ENCODE data around the gene SDHA. TPM values are rescaled to one million over a fixed set of nuclear protein-coding genes. Genes with fewer than 3 reads are reported as not detected.
"Not testable (repeated sequence)": the region's sequence is repeated elsewhere in the genome, so short reads cannot be mapped to it uniquely, and the experiment has no call there.

Gene SDHA
- total RNA-seq, 1 donor from 2014 or later, result 95.0 TPM

- not testable (repeated sequence) for DNase-seq (ENCODE audit: low read depth in 2 of 2)
Observed at GRCh38 chr5:197031-197430, 21.1 kb upstream of the SDHA start.

- no peak for DNase-seq (ENCODE audit: low read depth in 2 of 2)
Observed at GRCh38 chr5:197892-198489, 20.1 kb upstream of the SDHA start.

GRCh38 chr5:198516-199196 is 19.5 kb upstream of the SDHA start:
- no peak for DNase-seq (ENCODE audit: low read depth in 2 of 2)

GRCh38 chr5:199197-199949 is 18.7 kb upstream of the SDHA start:
- no peak for DNase-seq (ENCODE audit: low read depth in 2 of 2)

- no peak for DNase-seq (ENCODE audit: low read depth in 2 of 2)
Observed at GRCh38 chr5:199950-200645, 18.0 kb upstream of the SDHA start.

- no peak for DNase-seq (ENCODE audit: low read depth in 2 of 2)
Observed at GRCh38 chr5:200985-201384, 17.1 kb upstream of the SDHA start.

- no peak for DNase-seq (ENCODE audit: low read depth in 2 of 2)
Observed at GRCh38 chr5:201672-202071, 16.4 kb upstream of the SDHA start.

- DNase-seq (ENCODE audit: low read depth in 2 of 2), result no peak
Observed at GRCh38 chr5:203246-203930, 14.7 kb upstream of the SDHA start.

GRCh38 chr5:204001-204400 is 14.1 kb upstream of the SDHA start:
- no peak for DNase-seq (ENCODE audit: low read depth in 2 of 2)

- DNase-seq (ENCODE audit: low read depth in 2 of 2), result no peak
Observed at GRCh38 chr5:204462-204861, 13.7 kb upstream of the SDHA start.

GRCh38 chr5:204966-205670 is 13.0 kb upstream of the SDHA start:
- no peak for DNase-seq (ENCODE audit: low read depth in 2 of 2)

- peak in 1 of 2 donors; percentile 48 for DNase-seq (ENCODE audit: low read depth in 2 of 2)
Observed at GRCh38 chr5:206406-206805, 11.7 kb upstream of the SDHA start.

GRCh38 chr5:206927-207536 is 11.1 kb upstream of the SDHA start:
- DNase-seq (ENCODE audit: low read depth in 2 of 2), result no peak

- DNase-seq (ENCODE audit: low read depth in 2 of 2), result no peak
Observed at GRCh38 chr5:207599-207998, 10.5 kb upstream of the SDHA start.

GRCh38 chr5:208449-209114 is 9.5 kb upstream of the SDHA start:
- DNase-seq (ENCODE audit: low read depth in 2 of 2), result no peak

GRCh38 chr5:213803-214395 is 4.2 kb upstream of the SDHA start:
- no peak for DNase-seq (ENCODE audit: low read depth in 2 of 2)

- DNase-seq (ENCODE audit: low read depth in 2 of 2), result peak in 1 of 2 donors; percentile 18
Observed at GRCh38 chr5:215256-215655, 2.9 kb upstream of the SDHA start.

- not testable (repeated sequence) for DNase-seq (ENCODE audit: low read depth in 2 of 2)
Observed at GRCh38 chr5:216076-216475, 2.0 kb upstream of the SDHA start.

- peak; percentile 38 to 47 for DNase-seq (ENCODE audit: low read depth in 2 of 2)
Observed at GRCh38 chr5:218457-219291, 554 bp downstream of the SDHA start.
